PFSK-1 (cell line): ENCODE measurements around the gene RASSF3.

Experiments used
- FOXP2 ChIP-seq: optimal IDR thresholded peaks from 2 replicates; pipeline ENCODE3; 2011; ENCODE audit warnings: borderline replicate concordance, control low read depth, inconsistent platforms; ENCODE audit not compliant: insufficient read depth; ENCODE audit errors: extremely low read length, extremely low read depth
- POLR2AphosphoS5 ChIP-seq: IDR thresholded peaks from 2 replicates; pipeline ENCODE4 v1.6.1; 2012; ENCODE audit warnings: low read depth, mild to moderate bottlenecking, control low read depth, low read length, moderate library complexity
- SIN3A ChIP-seq: IDR thresholded peaks from 2 replicates; pipeline ENCODE4 v1.6.1; 2012; ENCODE audit warnings: mild to moderate bottlenecking, low read length, moderate library complexity, borderline replicate concordance; ENCODE audit not compliant: insufficient read depth
- TAF1 ChIP-seq: IDR thresholded peaks from 2 replicates; pipeline ENCODE4 v1.6.1; 2012; ENCODE audit warnings: low read length, control low read depth, borderline replicate concordance; ENCODE audit not compliant: insufficient read depth
- TF ChIP-seq, protein P1 (sequence below), 2 experiments: IDR thresholded peaks; 2 replicates each; pipeline versions ENCODE4 v1.6.1 to v1.8.0; 2011 to 2012; ENCODE audit warnings: low read depth in 2 of 2, low read length in 2 of 2, control low read depth in 1 of 2, inconsistent platforms in 1 of 2, mild to moderate bottlenecking in 1 of 2, moderate library complexity in 1 of 2; ENCODE audit not compliant: insufficient read depth in 1 of 2

DNA sequence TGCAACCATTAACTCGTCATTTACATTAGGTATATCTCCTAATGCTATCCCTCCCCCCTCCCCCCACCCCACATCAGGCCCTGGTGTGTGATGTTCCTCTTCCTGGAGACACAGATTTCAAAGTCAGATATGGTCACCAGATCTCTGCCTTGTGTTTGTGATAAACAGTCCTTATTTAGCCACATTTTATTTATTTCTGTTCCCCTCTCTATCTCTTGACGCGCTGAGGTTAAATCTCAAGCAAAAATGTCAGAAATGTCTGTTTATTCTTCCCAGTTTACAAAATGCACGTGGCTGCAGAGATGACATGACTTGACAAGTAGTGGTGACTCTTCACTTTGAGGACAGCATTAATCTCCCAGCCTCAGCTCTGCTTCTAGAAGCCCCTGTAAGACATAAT is 11.5 kb upstream of the RASSF3 start:
- TF ChIP-seq POLR2AphosphoS5 (no peak), TAF1 (no peak), SIN3A (no peak), FOXP2 (no peak)
- TF ChIP-seq, protein P1, sequence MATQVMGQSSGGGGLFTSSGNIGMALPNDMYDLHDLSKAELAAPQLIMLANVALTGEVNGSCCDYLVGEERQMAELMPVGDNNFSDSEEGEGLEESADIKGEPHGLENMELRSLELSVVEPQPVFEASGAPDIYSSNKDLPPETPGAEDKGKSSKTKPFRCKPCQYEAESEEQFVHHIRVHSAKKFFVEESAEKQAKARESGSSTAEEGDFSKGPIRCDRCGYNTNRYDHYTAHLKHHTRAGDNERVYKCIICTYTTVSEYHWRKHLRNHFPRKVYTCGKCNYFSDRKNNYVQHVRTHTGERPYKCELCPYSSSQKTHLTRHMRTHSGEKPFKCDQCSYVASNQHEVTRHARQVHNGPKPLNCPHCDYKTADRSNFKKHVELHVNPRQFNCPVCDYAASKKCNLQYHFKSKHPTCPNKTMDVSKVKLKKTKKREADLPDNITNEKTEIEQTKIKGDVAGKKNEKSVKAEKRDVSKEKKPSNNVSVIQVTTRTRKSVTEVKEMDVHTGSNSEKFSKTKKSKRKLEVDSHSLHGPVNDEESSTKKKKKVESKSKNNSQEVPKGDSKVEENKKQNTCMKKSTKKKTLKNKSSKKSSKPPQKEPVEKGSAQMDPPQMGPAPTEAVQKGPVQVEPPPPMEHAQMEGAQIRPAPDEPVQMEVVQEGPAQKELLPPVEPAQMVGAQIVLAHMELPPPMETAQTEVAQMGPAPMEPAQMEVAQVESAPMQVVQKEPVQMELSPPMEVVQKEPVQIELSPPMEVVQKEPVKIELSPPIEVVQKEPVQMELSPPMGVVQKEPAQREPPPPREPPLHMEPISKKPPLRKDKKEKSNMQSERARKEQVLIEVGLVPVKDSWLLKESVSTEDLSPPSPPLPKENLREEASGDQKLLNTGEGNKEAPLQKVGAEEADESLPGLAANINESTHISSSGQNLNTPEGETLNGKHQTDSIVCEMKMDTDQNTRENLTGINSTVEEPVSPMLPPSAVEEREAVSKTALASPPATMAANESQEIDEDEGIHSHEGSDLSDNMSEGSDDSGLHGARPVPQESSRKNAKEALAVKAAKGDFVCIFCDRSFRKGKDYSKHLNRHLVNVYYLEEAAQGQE (IDR thresholded peaks at IDR 0.05; ENCODE audit: insufficient read depth in 1 of 2, low read depth in 2 of 2, low read length in 2 of 2) = no peak
